ENCODE data around the gene ASCC3.
A peak's percentile ranks its signal among the peaks of the same experiment; 100 is the strongest.

The ASCC3 gene

GRCh38 chr6:100490065-100490464 lies 391.1 kb downstream of the ASCC3 start:
- Histone ChIP-seq H3K9ac (ENCODE audit: low read depth, low read length, poor library complexity, severe bottlenecking) (no peak overlapping the region), H3K4me2 (ENCODE audit: low read depth, low read length, poor library complexity, severe bottlenecking) (no peak overlapping the region), H3K79me2 (ENCODE audit: insufficient read depth, low read length) (no peaks in the 10 kb centered on the region), H3K9me2 (replicated peaks; ENCODE audit: low read depth, low read length) (0 out of 2 replicates have a peak, but pooled peaks cover 6% of the 10 kb centered on the region), H2AFZ (ENCODE audit: low read length) (no peak overlapping the region), H3K4me1 (ENCODE audit: insufficient read depth, low read length, poor library complexity, severe bottlenecking) (peaks cover 6% of the 10 kb centered on the region), H3K4me3 (ENCODE audit: low read length, poor library complexity, severe bottlenecking) (no peak overlapping the region), H3K9me3 (ENCODE audit: insufficient read depth, low read depth, low read length) (no peaks in the 10 kb centered on the region), H3K27me3 (ENCODE audit: insufficient read depth, low read length, poor library complexity, severe bottlenecking) (no peaks in the 10 kb centered on the region), H4K20me1 (ENCODE audit: insufficient read depth, low read length, poor library complexity, severe bottlenecking) (no peaks in the 10 kb centered on the region), H3K36me3 (ENCODE audit: insufficient read depth, low read length) (no peaks in the 10 kb centered on the region), H3F3A (ENCODE audit: low read depth) (no peaks in the 10 kb centered on the region)
- no peak for TF ChIP-seq EZH2phosphoT487 (IDR thresholded peaks at IDR 0.05; ENCODE audit: borderline replicate concordance)
- TF ChIP-seq, protein P1, sequence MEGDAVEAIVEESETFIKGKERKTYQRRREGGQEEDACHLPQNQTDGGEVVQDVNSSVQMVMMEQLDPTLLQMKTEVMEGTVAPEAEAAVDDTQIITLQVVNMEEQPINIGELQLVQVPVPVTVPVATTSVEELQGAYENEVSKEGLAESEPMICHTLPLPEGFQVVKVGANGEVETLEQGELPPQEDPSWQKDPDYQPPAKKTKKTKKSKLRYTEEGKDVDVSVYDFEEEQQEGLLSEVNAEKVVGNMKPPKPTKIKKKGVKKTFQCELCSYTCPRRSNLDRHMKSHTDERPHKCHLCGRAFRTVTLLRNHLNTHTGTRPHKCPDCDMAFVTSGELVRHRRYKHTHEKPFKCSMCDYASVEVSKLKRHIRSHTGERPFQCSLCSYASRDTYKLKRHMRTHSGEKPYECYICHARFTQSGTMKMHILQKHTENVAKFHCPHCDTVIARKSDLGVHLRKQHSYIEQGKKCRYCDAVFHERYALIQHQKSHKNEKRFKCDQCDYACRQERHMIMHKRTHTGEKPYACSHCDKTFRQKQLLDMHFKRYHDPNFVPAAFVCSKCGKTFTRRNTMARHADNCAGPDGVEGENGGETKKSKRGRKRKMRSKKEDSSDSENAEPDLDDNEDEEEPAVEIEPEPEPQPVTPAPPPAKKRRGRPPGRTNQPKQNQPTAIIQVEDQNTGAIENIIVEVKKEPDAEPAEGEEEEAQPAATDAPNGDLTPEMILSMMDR (conservative IDR thresholded peaks at IDR 0.05; ENCODE audit: low read length) = no peak

DNA sequence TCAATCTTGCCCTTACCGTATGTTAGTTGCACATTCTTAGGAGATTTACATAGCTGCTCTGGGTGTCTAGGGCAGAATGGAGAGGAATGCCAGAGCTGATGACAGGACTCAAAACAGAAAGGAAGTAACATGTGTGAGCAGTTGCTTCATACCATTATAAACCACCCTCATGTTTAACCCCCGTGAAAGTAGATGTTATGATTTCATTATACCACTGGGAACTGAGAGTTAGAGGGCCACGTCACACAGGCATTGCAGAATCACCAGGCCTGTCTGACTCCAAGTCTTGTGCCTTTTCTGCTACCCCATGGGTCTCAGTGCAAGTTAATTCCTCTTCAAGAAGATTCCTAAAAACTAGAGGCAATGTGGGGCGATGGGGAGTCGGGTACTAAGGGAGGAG lies 392.9 kb downstream of the ASCC3 start:
- Histone ChIP-seq H3K27me3 (ENCODE audit: insufficient read depth, low read length, poor library complexity, severe bottlenecking) (no peaks in the 10 kb centered on the region), H3K4me3 (ENCODE audit: low read length, poor library complexity, severe bottlenecking) (no peak overlapping the region), H4K20me1 (ENCODE audit: insufficient read depth, low read length, poor library complexity, severe bottlenecking) (no peaks in the 10 kb centered on the region), H3K4me1 (ENCODE audit: insufficient read depth, low read length, poor library complexity, severe bottlenecking) (peaks cover 6% of the 10 kb centered on the region), H3K79me2 (ENCODE audit: insufficient read depth, low read length) (no peaks in the 10 kb centered on the region), H3K36me3 (ENCODE audit: insufficient read depth, low read length) (no peaks in the 10 kb centered on the region), H3K9ac (ENCODE audit: low read depth, low read length, poor library complexity, severe bottlenecking) (no peak overlapping the region), H3F3A (ENCODE audit: low read depth) (no peaks in the 10 kb centered on the region), H3K4me2 (ENCODE audit: low read depth, low read length, poor library complexity, severe bottlenecking) (no peak overlapping the region), H3K9me3 (ENCODE audit: insufficient read depth, low read depth, low read length) (no peaks in the 10 kb centered on the region), H3K9me2 (replicated peaks; ENCODE audit: low read depth, low read length) (no peaks in the 10 kb centered on the region), H2AFZ (ENCODE audit: low read length) (peak overlapping the region; percentile 48; the same call in 1 of the 2 replicates)
- TF ChIP-seq, protein P1 (conservative IDR thresholded peaks at IDR 0.05; ENCODE audit: low read length) = no peak
- no peak for TF ChIP-seq EZH2phosphoT487 (IDR thresholded peaks at IDR 0.05; ENCODE audit: borderline replicate concordance)

- no peaks in the 10 kb centered on the region for H3K79me2 ChIP-seq (ENCODE audit: insufficient read depth, low read length)
- no peaks in the 10 kb centered on the region for H3K9me2 ChIP-seq (replicated peaks; ENCODE audit: low read depth, low read length)
- peaks cover 6% of the 10 kb centered on the region for H3K4me1 ChIP-seq (ENCODE audit: insufficient read depth, low read length, poor library complexity, severe bottlenecking)
- H3F3A ChIP-seq (ENCODE audit: low read depth) = no peaks in the 10 kb centered on the region
- no peaks in the 10 kb centered on the region for H3K27me3 ChIP-seq (ENCODE audit: insufficient read depth, low read length, poor library complexity, severe bottlenecking)
- H3K9ac ChIP-seq (ENCODE audit: low read depth, low read length, poor library complexity, severe bottlenecking) = no peak overlapping the region
- no peak overlapping the region for H3K4me3 ChIP-seq (ENCODE audit: low read length, poor library complexity, severe bottlenecking)
- H3K36me3 ChIP-seq (ENCODE audit: insufficient read depth, low read length) = no peaks in the 10 kb centered on the region
- no peaks in the 10 kb centered on the region for H4K20me1 ChIP-seq (ENCODE audit: insufficient read depth, low read length, poor library complexity, severe bottlenecking)
- H3K9me3 ChIP-seq (ENCODE audit: insufficient read depth, low read depth, low read length) = no peaks in the 10 kb centered on the region
- no peak for TF ChIP-seq EZH2phosphoT487 (IDR thresholded peaks at IDR 0.05; ENCODE audit: borderline replicate concordance)
- TF ChIP-seq, protein P1 (conservative IDR thresholded peaks at IDR 0.05; ENCODE audit: low read length) = no peak
- no peak overlapping the region for H3K4me2 ChIP-seq (ENCODE audit: low read depth, low read length, poor library complexity, severe bottlenecking)
- H2AFZ ChIP-seq (ENCODE audit: low read length) = no peak overlapping the region
Observed at GRCh38 chr6:100487638-100488037, 393.5 kb downstream of the ASCC3 start.

Data from Loucy (cell line).